ENCODE measurements around the gene ODC1.

ODC1 gene

GRCh38 chr2:10412380-10412779 is 35.7 kb downstream of the ODC1 start:
- Histone ChIP-seq H3K4me1 (ENCODE audit: control insufficient read depth, insufficient read depth, low read length, poor library complexity, severe bottlenecking) (peaks cover 19% of the 10 kb centered on the region), H3K36me3 (ENCODE audit: control insufficient read depth, insufficient read depth, low read length) (peaks cover 11% of the 10 kb centered on the region), H3K4me3 (ENCODE audit: extremely low read depth, insufficient read depth, low read length, poor library complexity, severe bottlenecking) (no peak overlapping the region), H3K27ac (ENCODE audit: low read depth, low read length, severe bottlenecking) (no peak overlapping the region), H3K9me3 (ENCODE audit: control insufficient read depth, low read length) (peaks cover 4% of the 10 kb centered on the region)
- WGBS, 2 experiments (ENCODE audit: insufficient coverage in 2 of 2), result 87 to 95% methylated on average over 2 to 3 of the region's 3 CpGs

- H3K4me1 ChIP-seq (ENCODE audit: control insufficient read depth, insufficient read depth, low read length, poor library complexity, severe bottlenecking), result peaks cover 19% of the 10 kb centered on the region
- H3K36me3 ChIP-seq (ENCODE audit: control insufficient read depth, insufficient read depth, low read length), result peaks cover 11% of the 10 kb centered on the region
- no peak overlapping the region for H3K27ac ChIP-seq (ENCODE audit: low read depth, low read length, severe bottlenecking)
- H3K4me3 ChIP-seq (ENCODE audit: extremely low read depth, insufficient read depth, low read length, poor library complexity, severe bottlenecking), result no peak overlapping the region
- 81 to 85% methylated on average over 6 to 8 of the region's 8 CpGs for WGBS, 2 experiments (ENCODE audit: insufficient coverage in 2 of 2)
- H3K9me3 ChIP-seq (ENCODE audit: control insufficient read depth, low read length), result peaks cover 4% of the 10 kb centered on the region
Observed at GRCh38 chr2:10411557-10411956, 36.6 kb downstream of the ODC1 start.

- Histone ChIP-seq H3K4me3 (ENCODE audit: extremely low read depth, insufficient read depth, low read length, poor library complexity, severe bottlenecking) (no peak overlapping the region), H3K36me3 (ENCODE audit: control insufficient read depth, insufficient read depth, low read length) (peaks cover 11% of the 10 kb centered on the region), H3K4me1 (ENCODE audit: control insufficient read depth, insufficient read depth, low read length, poor library complexity, severe bottlenecking) (peaks cover 19% of the 10 kb centered on the region), H3K9me3 (ENCODE audit: control insufficient read depth, low read length) (peaks cover 4% of the 10 kb centered on the region), H3K27ac (ENCODE audit: low read depth, low read length, severe bottlenecking) (no peak overlapping the region)
- 84 to 87% methylated on average over 12 of the region's 13 CpGs for WGBS, 2 experiments (ENCODE audit: insufficient coverage in 2 of 2)
Observed at GRCh38 chr2:10410823-10411437, 37.2 kb downstream of the ODC1 start.

GRCh38 chr2:10410001-10410822 is 37.9 kb downstream of the ODC1 start:
- H3K9me3 ChIP-seq (ENCODE audit: control insufficient read depth, low read length), result peaks cover 4% of the 10 kb centered on the region
- peaks cover 19% of the 10 kb centered on the region for H3K4me1 ChIP-seq (ENCODE audit: control insufficient read depth, insufficient read depth, low read length, poor library complexity, severe bottlenecking)
- 90 to 93% methylated on average over 12 to 13 of the region's 14 CpGs for WGBS, 2 experiments (ENCODE audit: insufficient coverage in 2 of 2)
- H3K27ac ChIP-seq (ENCODE audit: low read depth, low read length, severe bottlenecking), result no peak overlapping the region
- H3K4me3 ChIP-seq (ENCODE audit: extremely low read depth, insufficient read depth, low read length, poor library complexity, severe bottlenecking), result no peak overlapping the region
- peaks cover 11% of the 10 kb centered on the region for H3K36me3 ChIP-seq (ENCODE audit: control insufficient read depth, insufficient read depth, low read length)

GRCh38 chr2:10408649-10409579 is 39.2 kb downstream of the ODC1 start:
- H3K27ac ChIP-seq (ENCODE audit: low read depth, low read length, severe bottlenecking), result no peak overlapping the region
- peaks cover 11% of the 10 kb centered on the region for H3K36me3 ChIP-seq (ENCODE audit: control insufficient read depth, insufficient read depth, low read length)
- 27 to 30% methylated on average over 17 to 19 of the region's 24 CpGs for WGBS, 2 experiments (ENCODE audit: insufficient coverage in 2 of 2)
- H3K9me3 ChIP-seq (ENCODE audit: control insufficient read depth, low read length), result peaks cover 4% of the 10 kb centered on the region
- no peak overlapping the region for H3K4me3 ChIP-seq (ENCODE audit: extremely low read depth, insufficient read depth, low read length, poor library complexity, severe bottlenecking)
- H3K4me1 ChIP-seq (ENCODE audit: control insufficient read depth, insufficient read depth, low read length, poor library complexity, severe bottlenecking), result peaks cover 22% of the 10 kb centered on the region

- H3K36me3 ChIP-seq (ENCODE audit: control insufficient read depth, insufficient read depth, low read length), result peaks cover 11% of the 10 kb centered on the region
- H3K27ac ChIP-seq (ENCODE audit: low read depth, low read length, severe bottlenecking), result no peak overlapping the region
- H3K4me1 ChIP-seq (ENCODE audit: control insufficient read depth, insufficient read depth, low read length, poor library complexity, severe bottlenecking), result peaks cover 19% of the 10 kb centered on the region
- WGBS, 2 experiments (ENCODE audit: insufficient coverage in 2 of 2), result 70 to 88% methylated on average over 7 to 10 of the region's 11 CpGs
- H3K4me3 ChIP-seq (ENCODE audit: extremely low read depth, insufficient read depth, low read length, poor library complexity, severe bottlenecking), result no peak overlapping the region
- H3K9me3 ChIP-seq (ENCODE audit: control insufficient read depth, low read length), result peaks cover 4% of the 10 kb centered on the region
Observed at GRCh38 chr2:10407841-10408648, 40.1 kb downstream of the ODC1 start.

GRCh38 chr2:10407432-10407831 is 40.7 kb downstream of the ODC1 start:
- 59 to 78% methylated on average over 1 to 3 of the region's 4 CpGs for WGBS, 2 experiments (ENCODE audit: insufficient coverage in 2 of 2)
- H3K36me3 ChIP-seq (ENCODE audit: control insufficient read depth, insufficient read depth, low read length), result peaks cover 11% of the 10 kb centered on the region
- H3K27ac ChIP-seq (ENCODE audit: low read depth, low read length, severe bottlenecking), result no peak overlapping the region
- H3K9me3 ChIP-seq (ENCODE audit: control insufficient read depth, low read length), result peaks cover 4% of the 10 kb centered on the region
- H3K4me3 ChIP-seq (ENCODE audit: extremely low read depth, insufficient read depth, low read length, poor library complexity, severe bottlenecking), result no peak overlapping the region
- peaks cover 19% of the 10 kb centered on the region for H3K4me1 ChIP-seq (ENCODE audit: control insufficient read depth, insufficient read depth, low read length, poor library complexity, severe bottlenecking)

- H3K36me3 ChIP-seq (ENCODE audit: control insufficient read depth, insufficient read depth, low read length), result peaks cover 5% of the 10 kb centered on the region
- no peak overlapping the region for H3K27ac ChIP-seq (ENCODE audit: low read depth, low read length, severe bottlenecking)
- WGBS, 2 experiments (ENCODE audit: insufficient coverage in 2 of 2), result 88 to 96% methylated on average over 14 to 17 of the region's 18 CpGs
- no peaks in the 10 kb centered on the region for H3K9me3 ChIP-seq (ENCODE audit: control insufficient read depth, low read length)
- H3K4me3 ChIP-seq (ENCODE audit: extremely low read depth, insufficient read depth, low read length, poor library complexity, severe bottlenecking), result no peak overlapping the region
- peaks cover 19% of the 10 kb centered on the region for H3K4me1 ChIP-seq (ENCODE audit: control insufficient read depth, insufficient read depth, low read length, poor library complexity, severe bottlenecking)
Observed at GRCh38 chr2:10406491-10407188, 41.5 kb downstream of the ODC1 start.

GRCh38 chr2:10406016-10406415 is 42.1 kb downstream of the ODC1 start:
- peaks cover 4% of the 10 kb centered on the region for H3K36me3 ChIP-seq (ENCODE audit: control insufficient read depth, insufficient read depth, low read length)
- H3K27ac ChIP-seq (ENCODE audit: low read depth, low read length, severe bottlenecking), result no peak overlapping the region
- WGBS, 2 experiments (ENCODE audit: insufficient coverage in 2 of 2), result 84 to 89% methylated on average over 9 to 10 of the region's 10 CpGs
- H3K9me3 ChIP-seq (ENCODE audit: control insufficient read depth, low read length), result no peaks in the 10 kb centered on the region
- H3K4me3 ChIP-seq (ENCODE audit: extremely low read depth, insufficient read depth, low read length, poor library complexity, severe bottlenecking), result no peak overlapping the region
- H3K4me1 ChIP-seq (ENCODE audit: control insufficient read depth, insufficient read depth, low read length, poor library complexity, severe bottlenecking), result peaks cover 20% of the 10 kb centered on the region
